GM21717 (cell line): ENCODE results near the gene ADORA1.

Experiments
- ATAC-seq: cut with Tn5 transposase; IDR thresholded peaks from one replicate; pipeline ENCODE4 v1.9.1; 2021; ENCODE audit warnings: mild to moderate bottlenecking, moderate library complexity; ENCODE audit not compliant: unreplicated experiment

ADORA1 gene

GRCh38 chr1:203140743-203141520 lies 13.4 kb downstream of the ADORA1 start:
- ATAC-seq, result no peak

GRCh38 chr1:203142124-203142523 lies 14.6 kb downstream of the ADORA1 start:
- no peak for ATAC-seq

DNA sequence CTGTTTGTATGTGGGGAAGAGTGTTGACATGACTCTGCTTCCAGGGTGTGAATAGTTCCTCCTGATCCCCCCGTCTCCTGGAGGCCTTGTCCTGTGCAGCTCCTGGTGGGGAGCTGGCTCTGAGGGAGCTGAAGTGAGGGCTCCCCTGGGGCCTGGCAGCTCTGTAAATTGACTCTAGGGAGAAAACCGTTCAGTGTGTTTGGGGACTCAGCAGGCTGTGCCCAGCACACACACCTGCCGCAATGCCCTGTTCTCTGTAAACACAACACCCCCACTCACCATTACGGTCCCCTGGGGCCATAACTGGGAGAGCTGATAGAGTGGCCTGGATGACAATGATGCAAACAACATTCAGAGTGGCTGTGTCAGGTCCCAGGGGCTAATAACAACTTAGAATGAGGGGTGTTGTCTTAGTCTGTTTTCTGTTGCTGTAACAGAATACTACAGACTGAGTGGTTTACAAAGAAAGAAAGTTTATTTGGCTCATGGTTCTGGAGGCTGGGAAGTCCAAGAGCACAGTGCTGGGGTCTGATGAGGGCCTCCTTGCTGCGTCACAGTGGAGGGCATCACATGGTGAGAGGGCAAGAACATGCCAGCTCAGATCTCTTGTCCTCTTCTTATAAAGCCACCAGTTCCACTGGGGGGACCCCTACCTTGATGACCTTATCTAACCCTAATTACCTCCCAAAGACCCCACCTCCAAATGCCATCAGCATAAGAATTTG lies 15.3 kb downstream of the ADORA1 start:
- ATAC-seq, result no peak

DNA sequence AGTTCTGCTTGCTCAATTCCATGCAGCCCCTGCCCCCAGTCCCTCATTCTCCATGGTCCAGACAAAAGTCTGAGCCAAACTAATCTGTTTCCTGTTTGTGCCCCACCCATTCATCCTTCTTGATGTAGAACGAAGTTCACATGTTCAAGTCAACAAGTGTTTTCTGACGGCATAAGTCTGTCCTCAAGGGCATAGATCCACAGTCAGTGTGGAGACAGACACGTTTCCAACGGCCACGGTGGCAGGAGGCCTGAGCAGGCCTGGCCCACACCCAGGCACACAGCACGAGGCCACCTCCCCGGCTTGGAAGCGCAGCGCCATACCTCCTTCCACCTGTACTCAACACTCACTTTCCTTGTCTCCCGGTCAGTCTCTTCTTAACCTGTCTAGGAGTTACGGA lies 16.1 kb downstream of the ADORA1 start:
- ATAC-seq, result no peak

GRCh38 chr1:203144661-203145060 lies 17.1 kb downstream of the ADORA1 start:
- ATAC-seq, result no peak

DNA sequence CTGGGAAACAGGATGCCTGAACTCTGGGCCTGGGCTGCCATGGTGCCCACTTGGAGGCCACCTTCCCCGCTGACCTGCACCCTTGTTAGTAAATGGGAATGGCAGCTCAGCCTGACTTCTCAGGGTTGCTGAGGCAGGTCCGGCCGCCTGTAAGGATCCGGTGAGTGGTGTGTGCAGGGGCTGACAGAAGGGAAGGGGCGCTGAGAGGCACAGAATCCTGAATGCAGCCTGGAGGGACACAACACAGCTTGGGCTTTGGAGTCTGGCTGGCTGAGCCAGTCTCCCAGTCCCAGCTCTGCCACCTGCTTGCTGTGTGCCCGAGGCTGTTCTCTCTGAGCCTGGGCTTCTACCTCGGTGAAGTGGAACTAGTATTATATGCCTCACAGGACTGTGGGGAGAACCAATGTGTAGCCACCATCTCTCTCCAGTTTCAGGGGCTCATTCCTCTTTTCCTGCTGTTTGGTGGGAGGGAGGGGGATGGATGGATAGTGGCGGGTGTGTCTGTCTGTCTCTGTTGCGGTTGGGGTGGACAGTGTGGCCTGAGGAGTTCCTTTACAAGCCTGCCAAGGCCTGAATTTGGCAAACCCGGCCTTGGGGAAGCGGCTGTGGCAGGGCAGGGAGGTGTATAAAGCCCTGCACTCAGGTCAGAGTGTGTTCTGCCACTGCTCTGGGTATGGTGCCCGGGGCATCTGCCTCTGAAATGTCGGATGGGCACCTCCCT lies 18.0 kb downstream of the ADORA1 start:
- no peak for ATAC-seq

- ATAC-seq, result no peak
These were observed 18.5 kb downstream of the ADORA1 start for GRCh38 chr1:203146042-203146369.

GRCh38 chr1:203146537-203146936 lies 19.0 kb downstream of the ADORA1 start:
- no peak for ATAC-seq

DNA sequence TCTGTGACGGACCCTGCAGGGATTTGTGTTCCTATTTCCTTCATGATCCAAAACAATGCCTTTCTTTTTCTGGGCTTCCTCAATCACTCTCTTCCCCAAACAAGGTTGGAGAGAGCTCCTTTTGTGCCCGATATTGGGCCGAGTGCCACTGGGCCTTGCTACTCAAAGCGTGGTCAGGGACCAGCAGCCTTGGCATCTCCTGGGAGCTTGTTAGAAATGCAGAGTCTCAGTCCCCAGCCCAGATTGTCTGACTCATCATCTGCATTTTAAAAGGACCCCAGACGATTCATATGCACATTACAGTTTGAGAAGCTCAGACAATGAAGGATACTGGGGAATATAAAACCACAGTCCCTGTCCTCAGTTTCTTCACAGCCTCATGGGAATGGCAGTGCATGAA lies 19.9 kb downstream of the ADORA1 start:
- ATAC-seq, result no peak

DNA sequence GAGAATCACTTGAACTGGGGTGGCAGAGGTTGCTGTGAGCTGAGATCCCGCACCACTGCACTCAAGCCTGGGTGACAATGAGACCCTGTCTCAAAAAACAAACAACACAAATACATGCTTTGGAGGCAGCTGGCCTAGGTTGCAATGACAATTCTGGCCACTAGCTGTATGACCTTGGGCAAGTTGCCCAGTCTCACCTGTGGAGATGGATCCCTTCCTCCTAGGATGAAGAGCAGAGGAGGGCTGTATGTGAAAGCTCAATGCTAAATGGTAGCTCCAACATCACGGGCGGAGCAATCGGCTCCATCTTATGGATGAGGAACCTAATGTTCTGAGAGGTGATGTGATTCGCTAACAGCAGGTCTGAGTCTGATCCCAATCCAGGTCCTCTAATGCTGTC lies 20.6 kb downstream of the ADORA1 start:
- no peak for ATAC-seq

DNA sequence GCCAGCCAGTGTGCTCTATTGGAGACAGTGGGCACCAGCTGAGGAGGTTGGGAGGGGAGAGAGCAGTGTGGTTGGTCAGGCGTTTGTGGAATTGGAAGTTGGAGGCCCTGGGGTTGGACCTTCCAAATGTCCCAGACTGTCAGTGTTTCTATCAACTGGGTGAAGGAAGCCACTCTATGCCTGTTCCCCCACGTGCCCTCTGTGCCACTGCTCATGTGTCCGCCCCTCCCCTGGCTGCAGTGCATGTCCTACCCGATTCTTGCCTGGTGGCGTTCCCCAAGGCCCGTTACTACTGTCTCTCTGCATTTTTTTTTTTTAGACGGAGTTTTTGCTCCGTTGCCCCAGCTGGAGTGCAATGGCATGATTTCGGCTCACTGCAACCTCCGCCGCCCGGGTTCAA lies 21.1 kb downstream of the ADORA1 start:
- ATAC-seq, result no peak

- no peak for ATAC-seq
These were observed 21.8 kb downstream of the ADORA1 start for GRCh38 chr1:203149188-203149840.

GRCh38 chr1:203150511-203151297 lies 23.2 kb downstream of the ADORA1 start:
- ATAC-seq, result no peak

DNA sequence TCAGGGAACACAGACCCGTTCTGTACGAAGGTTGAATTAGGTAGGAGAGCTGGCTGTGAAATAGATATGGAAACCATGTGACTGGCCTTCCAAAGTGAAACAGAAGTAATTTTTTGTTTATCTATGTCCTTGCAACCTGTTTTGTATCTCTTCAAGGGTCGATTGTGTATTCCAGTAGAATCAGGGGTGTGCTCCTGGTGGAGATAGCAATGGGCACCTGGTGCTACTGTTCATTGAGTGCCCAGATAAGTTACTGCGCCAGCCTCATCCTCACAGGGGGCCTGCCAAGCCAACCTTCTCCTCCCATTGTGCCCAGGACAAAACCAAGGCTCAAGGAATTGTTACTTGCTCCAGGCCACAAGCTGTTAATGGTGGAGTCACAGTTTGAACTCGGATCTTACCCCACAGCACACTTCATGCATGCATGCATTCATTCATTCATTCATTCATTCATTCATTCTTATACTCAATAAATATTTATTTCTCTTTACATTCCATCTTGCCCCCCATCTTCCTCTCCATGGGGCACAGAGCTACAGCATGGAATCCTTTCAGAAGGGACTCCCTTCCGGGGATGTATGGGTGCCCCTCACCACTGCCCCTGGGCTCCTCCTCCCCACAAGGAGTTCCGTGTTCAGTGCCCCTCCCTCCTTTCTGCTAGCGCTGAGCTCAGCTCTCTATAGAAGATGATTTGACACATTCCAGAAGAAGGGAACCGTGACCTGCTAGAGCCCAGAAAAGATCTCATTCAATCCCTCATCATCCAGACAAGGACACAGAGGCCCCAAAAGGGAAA lies 24.0 kb downstream of the ADORA1 start:
- no peak for ATAC-seq

GRCh38 chr1:203152158-203153034 lies 24.9 kb downstream of the ADORA1 start:
- no peak for ATAC-seq

DNA sequence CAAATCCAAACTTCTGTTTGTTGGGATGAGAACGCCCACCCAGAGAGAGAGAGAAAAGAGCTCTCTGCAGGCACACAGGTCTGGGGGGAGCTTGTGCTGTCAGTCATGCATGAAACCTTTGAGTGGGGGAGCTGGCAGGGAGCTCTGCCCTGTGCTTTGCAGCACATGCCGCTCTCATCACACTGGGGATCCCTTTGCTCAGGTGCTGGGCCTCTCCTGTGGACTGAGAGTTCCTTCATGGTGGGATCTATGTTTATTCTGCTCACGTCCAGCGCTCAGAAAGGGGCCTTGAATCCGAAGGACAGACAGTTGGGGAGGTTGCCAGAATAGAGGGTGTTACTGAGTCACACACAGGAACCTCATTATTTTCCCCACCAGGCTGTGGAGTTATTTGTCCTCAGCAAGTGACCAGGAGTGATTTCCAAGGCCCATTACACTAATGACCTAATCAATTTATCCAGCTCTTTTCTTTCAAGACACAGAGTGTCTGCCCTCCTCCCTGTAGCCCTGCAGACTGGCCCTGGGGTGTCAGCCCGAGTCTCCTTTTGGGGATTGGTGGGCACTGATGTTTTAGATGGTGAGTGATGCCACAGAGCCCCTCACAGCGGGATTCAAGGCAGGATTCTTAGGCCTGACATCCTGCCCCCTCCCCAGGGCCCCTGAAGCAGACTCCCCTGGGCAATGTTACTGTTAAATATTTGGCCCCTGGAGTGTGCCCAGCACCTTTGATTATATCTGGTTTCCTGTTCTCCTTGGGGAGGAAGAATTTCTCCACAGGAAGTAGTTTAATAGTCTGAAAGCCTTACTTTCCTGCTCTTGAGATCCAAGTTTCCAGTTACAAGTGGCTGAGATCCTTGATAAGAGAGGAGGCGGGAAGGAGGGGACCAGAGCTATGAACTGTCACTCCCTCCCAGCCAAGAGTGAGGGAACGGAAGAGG lies 25.8 kb downstream of the ADORA1 start:
- ATAC-seq, result no peak

DNA sequence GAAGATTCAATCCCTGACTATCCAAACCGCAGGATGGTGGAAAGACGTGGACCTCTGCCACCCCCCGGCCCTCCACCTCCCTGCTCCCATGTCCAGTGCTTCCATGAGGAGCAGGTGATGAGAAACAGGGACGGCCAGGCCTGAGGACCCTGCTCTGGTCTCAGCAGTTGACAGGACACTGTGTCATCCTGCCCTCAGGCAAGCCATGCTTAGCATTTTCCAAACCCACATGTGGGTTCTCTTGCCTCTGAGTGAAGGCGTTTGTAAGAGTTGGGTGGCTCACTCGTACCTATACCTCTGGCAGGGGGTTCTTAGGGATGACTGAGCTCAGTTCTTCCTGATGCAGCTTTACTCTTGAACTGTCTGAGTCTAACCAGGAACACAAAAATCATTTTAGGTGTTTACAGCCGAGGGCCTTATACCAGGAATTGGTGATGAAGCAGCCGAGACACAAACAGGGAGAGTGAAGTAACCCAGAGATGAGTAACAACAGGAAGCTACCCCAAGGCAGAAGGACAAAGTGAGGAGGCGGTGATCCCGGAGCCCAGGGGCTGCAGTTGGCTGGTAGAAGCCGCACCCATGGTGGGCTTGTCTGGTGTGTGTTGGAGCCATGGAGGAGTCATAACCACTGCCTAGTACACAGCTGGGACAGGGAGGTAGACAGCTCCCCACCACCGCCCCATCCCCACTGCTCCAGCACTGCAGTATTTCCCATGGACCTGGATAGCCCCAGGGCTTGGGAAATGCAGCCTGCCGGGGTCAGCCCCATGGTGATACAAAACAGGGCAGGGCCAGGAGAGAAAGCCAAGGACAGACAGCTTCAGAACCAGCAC lies 26.7 kb downstream of the ADORA1 start:
- ATAC-seq, result no peak
